ENCODE data around the gene KRT26.

KRT26 gene

DNA sequence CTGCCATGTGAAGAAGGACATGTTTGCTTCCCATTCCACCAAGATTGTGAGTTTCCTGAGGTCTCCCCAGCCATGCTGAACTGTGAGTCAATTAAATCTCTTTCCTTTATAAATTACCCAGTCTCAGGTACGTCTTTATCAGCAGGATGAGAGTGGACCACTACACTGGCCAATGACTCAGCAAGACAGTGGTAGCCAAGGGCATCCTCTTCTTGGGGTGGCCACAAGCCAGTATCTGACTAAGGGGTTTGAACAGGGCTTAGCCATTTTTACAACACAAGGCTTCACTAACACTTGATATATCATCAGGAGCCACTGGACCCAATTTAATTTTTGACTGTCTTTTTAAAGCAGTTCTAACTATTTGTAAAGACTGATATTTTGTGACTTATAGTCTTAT is 47.3 kb downstream of the KRT26 start:
- Histone ChIP-seq H3K27me3 (ENCODE audit: control insufficient read depth, low read length) (peaks cover 12% of the 10 kb centered on the region; the same call in 1 of the 2 replicates), H3K79me2 (ENCODE audit: control insufficient read depth, low read length) (no peaks in the 10 kb centered on the region), H3K36me3 (ENCODE audit: control insufficient read depth, low read length) (no peaks in the 10 kb centered on the region), H3K4me1 (ENCODE audit: control insufficient read depth, low read length) (peaks cover 4% of the 10 kb centered on the region), H3K9me3 (ENCODE audit: control insufficient read depth, insufficient read depth, low read length) (no peaks in the 10 kb centered on the region), H3K27ac (ENCODE audit: low read depth, low read length) (no peak overlapping the region), H4K20me1 (ENCODE audit: control insufficient read depth, insufficient read depth, low read depth, low read length) (no peaks in the 10 kb centered on the region), H3K4me3 (ENCODE audit: low read length) (no peak overlapping the region), H3K4me2 (ENCODE audit: low read length) (no peak overlapping the region), H3K9me2 (replicated peaks; ENCODE audit: control insufficient read depth, low read length) (no peaks in the 10 kb centered on the region), H3F3A (ENCODE audit: control insufficient read depth, insufficient read depth) (no peaks in the 10 kb centered on the region)
- TF ChIP-seq EZH2phosphoT487 (IDR thresholded peaks at IDR 0.05; ENCODE audit: borderline replicate concordance, low read length), result no peak
- TF ChIP-seq, protein P1, sequence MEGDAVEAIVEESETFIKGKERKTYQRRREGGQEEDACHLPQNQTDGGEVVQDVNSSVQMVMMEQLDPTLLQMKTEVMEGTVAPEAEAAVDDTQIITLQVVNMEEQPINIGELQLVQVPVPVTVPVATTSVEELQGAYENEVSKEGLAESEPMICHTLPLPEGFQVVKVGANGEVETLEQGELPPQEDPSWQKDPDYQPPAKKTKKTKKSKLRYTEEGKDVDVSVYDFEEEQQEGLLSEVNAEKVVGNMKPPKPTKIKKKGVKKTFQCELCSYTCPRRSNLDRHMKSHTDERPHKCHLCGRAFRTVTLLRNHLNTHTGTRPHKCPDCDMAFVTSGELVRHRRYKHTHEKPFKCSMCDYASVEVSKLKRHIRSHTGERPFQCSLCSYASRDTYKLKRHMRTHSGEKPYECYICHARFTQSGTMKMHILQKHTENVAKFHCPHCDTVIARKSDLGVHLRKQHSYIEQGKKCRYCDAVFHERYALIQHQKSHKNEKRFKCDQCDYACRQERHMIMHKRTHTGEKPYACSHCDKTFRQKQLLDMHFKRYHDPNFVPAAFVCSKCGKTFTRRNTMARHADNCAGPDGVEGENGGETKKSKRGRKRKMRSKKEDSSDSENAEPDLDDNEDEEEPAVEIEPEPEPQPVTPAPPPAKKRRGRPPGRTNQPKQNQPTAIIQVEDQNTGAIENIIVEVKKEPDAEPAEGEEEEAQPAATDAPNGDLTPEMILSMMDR (IDR thresholded peaks at IDR 0.05; ENCODE audit: low read depth, low read length, poor library complexity, severe bottlenecking), result no peak

DNA sequence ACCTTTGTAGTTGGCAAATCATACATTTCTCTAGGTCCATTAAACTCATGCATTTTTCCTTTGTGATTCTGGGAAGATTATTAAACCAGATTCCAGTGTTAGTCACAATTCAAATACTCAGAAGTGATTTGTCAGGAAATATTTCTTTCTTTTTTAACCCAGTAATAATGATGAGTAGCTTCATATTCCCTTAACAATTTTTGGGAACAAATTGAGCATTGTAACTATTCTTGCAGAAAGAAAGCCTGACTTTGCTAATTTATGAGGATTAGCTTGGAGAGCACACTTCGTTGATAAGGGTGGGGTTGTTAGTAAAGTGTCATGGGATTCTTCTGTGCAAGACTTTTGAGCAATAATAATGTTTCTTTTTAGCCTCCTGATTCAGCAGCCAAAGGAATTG is 49.8 kb downstream of the KRT26 start:
- H3F3A ChIP-seq (ENCODE audit: control insufficient read depth, insufficient read depth), result no peaks in the 10 kb centered on the region
- peaks cover 15% of the 10 kb centered on the region for H3K27me3 ChIP-seq (ENCODE audit: control insufficient read depth, low read length)
- H3K36me3 ChIP-seq (ENCODE audit: control insufficient read depth, low read length), result no peaks in the 10 kb centered on the region
- H3K9me2 ChIP-seq (replicated peaks; ENCODE audit: control insufficient read depth, low read length), result no peaks in the 10 kb centered on the region
- H3K4me1 ChIP-seq (ENCODE audit: control insufficient read depth, low read length), result no peaks in the 10 kb centered on the region
- no peak overlapping the region for H3K27ac ChIP-seq (ENCODE audit: low read depth, low read length)
- no peaks in the 10 kb centered on the region for H3K79me2 ChIP-seq (ENCODE audit: control insufficient read depth, low read length)
- TF ChIP-seq, protein P1 (IDR thresholded peaks at IDR 0.05; ENCODE audit: low read depth, low read length, poor library complexity, severe bottlenecking), result no peak
- TF ChIP-seq EZH2phosphoT487 (IDR thresholded peaks at IDR 0.05; ENCODE audit: borderline replicate concordance, low read length), result no peak
- H3K4me3 ChIP-seq (ENCODE audit: low read length), result no peak overlapping the region
- no peaks in the 10 kb centered on the region for H3K9me3 ChIP-seq (ENCODE audit: control insufficient read depth, insufficient read depth, low read length)
- H3K4me2 ChIP-seq (ENCODE audit: low read length), result no peak overlapping the region
- no peaks in the 10 kb centered on the region for H4K20me1 ChIP-seq (ENCODE audit: control insufficient read depth, insufficient read depth, low read depth, low read length)

DNA sequence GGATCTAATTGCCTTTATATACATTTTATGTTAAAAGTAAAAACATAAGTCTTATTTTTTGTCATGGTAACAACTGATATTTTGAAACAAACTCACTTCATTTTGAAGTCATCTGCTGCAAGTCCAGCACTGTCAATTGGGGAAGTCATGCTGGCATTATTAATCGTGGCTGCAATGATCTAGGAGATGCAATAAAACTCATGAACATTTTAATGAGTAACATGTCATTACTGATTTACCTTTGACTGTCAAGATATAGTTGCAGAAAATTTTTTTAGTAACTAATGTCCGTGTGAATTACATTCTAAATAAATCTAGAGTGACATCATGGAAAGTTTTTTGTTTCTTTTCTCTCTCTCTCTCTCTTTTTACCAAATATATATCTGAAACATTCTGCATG is 51.1 kb downstream of the KRT26 start:
- Histone ChIP-seq H3K27me3 (ENCODE audit: control insufficient read depth, low read length) (peaks cover 15% of the 10 kb centered on the region), H3K27ac (ENCODE audit: low read depth, low read length) (no peak overlapping the region), H3K9me3 (ENCODE audit: control insufficient read depth, insufficient read depth, low read length) (no peaks in the 10 kb centered on the region)

More for the DNA sequence above, 51.1 kb downstream of the KRT26 start:
- Histone ChIP-seq H3K9me2 (replicated peaks; ENCODE audit: control insufficient read depth, low read length) (no peaks in the 10 kb centered on the region), H3K36me3 (ENCODE audit: control insufficient read depth, low read length) (no peaks in the 10 kb centered on the region), H3K4me3 (ENCODE audit: low read length) (no peak overlapping the region), H4K20me1 (ENCODE audit: control insufficient read depth, insufficient read depth, low read depth, low read length) (no peaks in the 10 kb centered on the region), H3K4me2 (ENCODE audit: low read length) (no peak overlapping the region), H3F3A (ENCODE audit: control insufficient read depth, insufficient read depth) (no peaks in the 10 kb centered on the region), H3K4me1 (ENCODE audit: control insufficient read depth, low read length) (no peaks in the 10 kb centered on the region), H3K79me2 (ENCODE audit: control insufficient read depth, low read length) (no peaks in the 10 kb centered on the region)
- TF ChIP-seq EZH2phosphoT487 (IDR thresholded peaks at IDR 0.05; ENCODE audit: borderline replicate concordance, low read length), result no peak
- TF ChIP-seq, protein P1 (IDR thresholded peaks at IDR 0.05; ENCODE audit: low read depth, low read length, poor library complexity, severe bottlenecking), result no peak

Measured in DOHH2 (cell line).